ENCODE data around the gene COL19A1. TPM values are rescaled to one million over a fixed set of nuclear protein-coding genes. Genes with fewer than 3 reads are reported as not detected.

COL19A1 gene
- total RNA-seq, 4 donors from 2014 or later, result 0.35 to 5.0 (median 0.62) TPM

DNA sequence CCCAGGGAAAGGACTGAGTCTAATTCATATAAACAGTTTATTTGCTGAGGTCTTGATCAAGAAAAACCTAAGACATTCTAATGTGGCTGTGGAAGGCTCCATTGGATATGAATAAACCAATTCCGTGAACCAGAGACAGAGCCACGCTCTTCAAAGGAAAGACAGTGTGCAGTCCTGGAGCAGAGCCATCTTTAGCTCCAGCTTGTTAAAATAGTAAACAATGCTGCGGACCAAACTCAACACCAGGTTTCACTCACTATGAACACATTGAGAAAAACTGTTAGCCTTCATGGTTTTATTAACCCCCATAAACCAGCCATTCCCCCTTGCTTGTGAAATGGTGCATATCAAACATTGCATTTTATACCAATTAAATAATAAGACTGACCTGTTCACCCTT lies 374.7 kb downstream of the COL19A1 start:
- Histone ChIP-seq H3K4me3 (no peak overlapping the region), H3K9me3 (no peaks in the 10 kb centered on the region), H3K36me3 (no peaks in the 10 kb centered on the region), H3K27ac (no peak overlapping the region), H3K4me1 (peaks cover 0 to 12% (median 2%) of the 10 kb centered on the region in 4 donors), H3K27me3 (no peaks in the 10 kb centered on the region)
- no peak for DNase-seq
- TF ChIP-seq POLR2A (IDR thresholded peaks at IDR 0.05), result no peak
- TF ChIP-seq, protein P1, sequence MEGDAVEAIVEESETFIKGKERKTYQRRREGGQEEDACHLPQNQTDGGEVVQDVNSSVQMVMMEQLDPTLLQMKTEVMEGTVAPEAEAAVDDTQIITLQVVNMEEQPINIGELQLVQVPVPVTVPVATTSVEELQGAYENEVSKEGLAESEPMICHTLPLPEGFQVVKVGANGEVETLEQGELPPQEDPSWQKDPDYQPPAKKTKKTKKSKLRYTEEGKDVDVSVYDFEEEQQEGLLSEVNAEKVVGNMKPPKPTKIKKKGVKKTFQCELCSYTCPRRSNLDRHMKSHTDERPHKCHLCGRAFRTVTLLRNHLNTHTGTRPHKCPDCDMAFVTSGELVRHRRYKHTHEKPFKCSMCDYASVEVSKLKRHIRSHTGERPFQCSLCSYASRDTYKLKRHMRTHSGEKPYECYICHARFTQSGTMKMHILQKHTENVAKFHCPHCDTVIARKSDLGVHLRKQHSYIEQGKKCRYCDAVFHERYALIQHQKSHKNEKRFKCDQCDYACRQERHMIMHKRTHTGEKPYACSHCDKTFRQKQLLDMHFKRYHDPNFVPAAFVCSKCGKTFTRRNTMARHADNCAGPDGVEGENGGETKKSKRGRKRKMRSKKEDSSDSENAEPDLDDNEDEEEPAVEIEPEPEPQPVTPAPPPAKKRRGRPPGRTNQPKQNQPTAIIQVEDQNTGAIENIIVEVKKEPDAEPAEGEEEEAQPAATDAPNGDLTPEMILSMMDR (IDR thresholded peaks at IDR 0.05), result no peak

- H3K4me1 ChIP-seq, result peaks cover 0 to 12% (median 2%) of the 10 kb centered on the region in 4 donors
- H3K36me3 ChIP-seq, result no peaks in the 10 kb centered on the region
- H3K4me3 ChIP-seq, result peak overlapping the region in 1 of 4 donors; percentile 20
- peak overlapping the region in 1 of 4 donors; percentile 40 for H3K27ac ChIP-seq
- no peaks in the 10 kb centered on the region for H3K9me3 ChIP-seq
- DNase-seq, result peak in 1 of 3 donors; percentile 55
- TF ChIP-seq POLR2A (IDR thresholded peaks at IDR 0.05), result no peak
- TF ChIP-seq, protein P1 (IDR thresholded peaks at IDR 0.05), result peak in 1 of 6 experiments; percentile 14
- no peaks in the 10 kb centered on the region for H3K27me3 ChIP-seq
These were observed 375.6 kb downstream of the COL19A1 start for GRCh38 chr6:70241991-70242420.

GRCh38 chr6:70246118-70246517 lies 379.8 kb downstream of the COL19A1 start:
- TF ChIP-seq, protein P1 (IDR thresholded peaks at IDR 0.05), result no peak
- no peak for TF ChIP-seq POLR2A (IDR thresholded peaks at IDR 0.05)
- no peak for DNase-seq
- H3K4me3 ChIP-seq, result no peak overlapping the region
- H3K27ac ChIP-seq, result no peak overlapping the region
- H3K4me1 ChIP-seq, result peaks cover 0 to 6% (median 2%) of the 10 kb centered on the region in 4 donors
- H3K9me3 ChIP-seq, result no peaks in the 10 kb centered on the region
- H3K36me3 ChIP-seq, result no peaks in the 10 kb centered on the region
- no peaks in the 10 kb centered on the region for H3K27me3 ChIP-seq

DNA sequence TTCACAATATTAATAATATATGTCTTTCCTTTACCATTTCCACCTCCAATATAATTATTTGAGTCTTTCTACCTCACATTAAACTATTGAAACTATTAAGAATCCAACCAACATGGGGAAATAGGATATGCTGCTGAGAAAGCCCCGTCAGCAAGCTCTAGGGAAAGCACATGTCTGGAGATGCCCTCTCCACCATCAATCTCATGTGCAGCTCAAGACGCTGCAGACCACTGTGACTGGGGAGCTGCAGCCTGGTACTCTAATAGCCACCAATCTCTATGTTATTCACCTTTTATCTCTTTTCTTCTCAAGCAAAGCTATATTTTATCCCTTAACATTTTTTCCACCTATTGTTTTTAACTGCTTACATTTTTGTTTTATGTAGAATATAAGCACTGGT lies 386.2 kb downstream of the COL19A1 start:
- DNase-seq, result no peak
- Histone ChIP-seq H3K9me3 (no peaks in the 10 kb centered on the region), H3K36me3 (no peaks in the 10 kb centered on the region), H3K4me3 (no peak overlapping the region), H3K27ac (no peak overlapping the region), H3K27me3 (no peaks in the 10 kb centered on the region), H3K4me1 (no peaks in the 10 kb centered on the region)
- TF ChIP-seq, protein P1 (IDR thresholded peaks at IDR 0.05), result no peak
- no peak for TF ChIP-seq POLR2A (IDR thresholded peaks at IDR 0.05)

DNA sequence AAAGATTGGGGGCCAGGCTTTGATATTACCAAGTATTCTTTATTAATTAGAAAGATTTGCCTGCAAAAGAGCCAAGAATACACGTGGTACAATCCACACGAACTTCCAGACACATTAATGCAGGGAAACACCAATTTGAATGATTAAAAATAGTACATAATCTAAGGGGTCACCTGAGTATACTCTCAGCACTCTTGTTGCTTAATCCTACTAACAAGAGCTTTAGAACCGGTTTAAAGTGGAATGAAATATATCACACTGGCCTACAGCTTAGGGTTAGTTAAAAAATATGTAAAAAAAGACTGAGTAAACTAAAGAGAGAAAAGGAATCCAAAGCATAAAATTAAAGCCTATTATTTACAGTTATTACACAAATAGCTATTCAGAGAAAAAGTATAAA lies 387.6 kb downstream of the COL19A1 start:
- Histone ChIP-seq H3K27ac (no peak overlapping the region), H3K27me3 (no peaks in the 10 kb centered on the region), H3K4me3 (no peak overlapping the region), H3K4me1 (no peaks in the 10 kb centered on the region), H3K36me3 (no peaks in the 10 kb centered on the region), H3K9me3 (no peaks in the 10 kb centered on the region)
- no peak for DNase-seq
- TF ChIP-seq, protein P1 (IDR thresholded peaks at IDR 0.05), result no peak
- TF ChIP-seq POLR2A (IDR thresholded peaks at IDR 0.05), result no peak

DNA sequence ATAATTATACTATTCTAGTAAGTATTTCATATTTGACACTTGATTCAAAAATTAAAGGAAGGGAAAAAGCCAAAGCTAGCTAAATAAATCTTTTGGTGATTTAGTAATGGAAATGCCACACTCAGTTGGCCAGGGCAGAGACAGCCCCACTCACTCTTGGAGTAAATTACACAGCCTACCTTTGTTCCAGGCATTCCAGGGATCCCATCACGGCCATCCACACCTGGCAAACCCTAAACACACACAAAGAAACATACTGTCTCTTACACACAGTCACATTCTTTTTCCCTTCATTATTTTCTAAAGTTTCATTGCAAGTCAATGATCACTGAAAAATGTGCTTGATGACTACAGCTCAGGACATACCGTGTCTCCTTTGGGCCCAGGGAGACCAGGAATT lies 388.4 kb downstream of the COL19A1 start:
- H3K4me1 ChIP-seq, result no peaks in the 10 kb centered on the region
- DNase-seq, result no peak
- H3K36me3 ChIP-seq, result no peaks in the 10 kb centered on the region
- no peaks in the 10 kb centered on the region for H3K27me3 ChIP-seq
- H3K9me3 ChIP-seq, result no peaks in the 10 kb centered on the region
- H3K27ac ChIP-seq, result no peak overlapping the region
- TF ChIP-seq POLR2A (IDR thresholded peaks at IDR 0.05), result no peak
- TF ChIP-seq, protein P1 (IDR thresholded peaks at IDR 0.05), result no peak
- H3K4me3 ChIP-seq, result no peak overlapping the region
